C1 segment of cervical spinal cord (tissue), 14 donors: Measurements from ENCODE around the gene FN3K.

Source experiments
- DNase-seq, 14 donors: peaks; one replicate each; lab custom pipeline; 2025; lab: John Stamatoyannopoulos, UW

The FN3K gene

DNA sequence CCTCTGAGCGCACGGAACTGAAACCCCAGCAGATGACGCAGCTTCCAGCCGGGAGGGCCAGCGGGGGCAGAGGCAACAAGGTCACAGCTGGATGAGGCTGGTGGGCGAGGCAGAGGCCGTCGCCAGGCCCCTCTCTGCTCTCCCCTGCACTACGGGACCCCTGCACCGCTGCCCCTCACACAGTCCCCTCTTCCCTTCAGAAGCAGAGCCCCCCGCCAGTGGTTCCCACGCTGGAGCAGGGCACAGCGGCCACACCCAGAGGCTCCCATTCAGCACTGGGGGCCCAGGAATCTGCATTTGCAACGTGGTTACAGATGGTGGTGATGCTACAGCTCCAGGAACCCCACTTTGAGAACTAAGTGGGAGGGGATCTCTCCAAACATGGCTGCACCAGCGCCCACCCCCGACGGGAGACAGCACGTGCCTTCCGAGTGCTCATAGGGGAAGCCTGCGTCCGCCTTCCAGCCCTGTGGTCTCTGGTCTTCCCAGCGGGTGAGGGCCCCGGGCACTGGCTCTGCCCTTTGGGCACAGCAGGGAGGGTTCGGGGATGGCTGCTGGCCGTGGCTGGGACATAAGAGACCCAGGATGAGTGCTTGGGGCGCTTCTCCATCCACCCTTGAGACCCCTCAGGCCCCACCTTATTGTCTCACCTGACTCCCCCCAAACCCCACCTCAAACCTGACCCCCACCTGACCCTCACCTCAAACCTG lies 32.2 kb upstream of the FN3K start:
- DNase-seq, result no peak

DNA sequence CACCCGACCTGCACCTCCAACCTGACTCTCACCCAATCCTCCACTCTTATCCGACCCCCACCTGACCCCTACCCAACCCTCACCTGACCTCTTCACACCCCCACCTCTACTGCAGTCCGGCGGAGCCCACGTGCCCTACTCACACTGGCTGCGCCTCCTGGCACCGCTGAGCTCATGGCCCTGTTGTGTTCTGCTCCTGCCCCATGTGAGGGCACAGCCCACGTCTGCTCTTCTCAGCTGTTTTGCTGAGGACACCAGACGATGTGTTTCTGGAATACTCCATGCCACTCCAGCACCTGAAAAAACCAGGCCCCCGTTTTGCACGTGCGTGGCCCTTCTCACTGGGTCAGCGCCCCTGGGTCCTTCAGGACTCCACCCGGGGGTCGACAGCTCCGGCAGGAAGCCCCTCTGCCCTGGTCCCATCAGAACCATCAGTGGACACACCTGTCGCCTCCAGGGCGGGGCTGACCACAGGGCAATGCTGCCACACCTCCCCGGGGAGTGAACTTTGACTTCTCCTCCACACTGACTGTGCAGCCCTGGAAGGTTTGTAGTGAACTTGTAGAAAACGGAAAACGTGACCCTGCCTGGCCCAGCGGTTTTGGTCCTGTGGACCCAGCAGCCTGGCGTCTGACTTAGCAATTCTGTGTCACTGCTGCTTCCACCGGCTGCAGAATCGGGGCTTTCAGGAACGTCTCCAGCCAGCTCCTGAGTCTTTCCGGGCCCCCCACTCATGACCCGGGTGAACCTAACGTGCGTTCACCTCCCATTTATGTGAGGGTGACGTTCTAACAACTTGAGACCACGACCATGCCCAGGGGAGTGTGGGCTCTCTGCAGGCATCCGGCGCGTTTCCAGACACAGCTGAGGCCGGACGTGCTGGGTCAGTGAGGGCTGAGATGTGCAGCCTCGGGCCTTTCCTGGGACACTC lies 31.2 kb upstream of the FN3K start:
- DNase-seq, result no peak

DNA sequence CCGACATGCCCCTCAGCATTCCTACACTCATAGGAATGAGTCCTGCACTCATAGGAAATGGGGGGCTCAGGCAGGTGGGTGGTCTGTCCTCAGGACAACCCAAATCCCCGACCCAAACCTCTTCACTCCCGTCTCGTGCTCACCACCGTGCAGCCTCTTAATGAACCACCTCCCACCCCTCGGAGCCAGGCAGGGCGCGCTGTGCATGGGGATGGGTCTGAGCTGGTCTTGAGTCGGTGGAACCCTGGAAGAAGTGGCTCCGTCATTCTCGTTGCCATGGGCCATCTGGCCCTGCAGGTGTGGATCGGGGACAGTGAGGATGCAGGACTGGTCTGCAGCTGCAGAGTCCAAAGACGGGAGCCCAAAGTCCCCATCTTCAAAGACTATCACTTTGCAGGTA lies 30.5 kb upstream of the FN3K start:
- no peak for DNase-seq

GRCh38 chr17:82705756-82706155 lies 29.7 kb upstream of the FN3K start:
- no peak for DNase-seq

GRCh38 chr17:82709024-82709675 lies 26.3 kb upstream of the FN3K start:
- no peak for DNase-seq

DNA sequence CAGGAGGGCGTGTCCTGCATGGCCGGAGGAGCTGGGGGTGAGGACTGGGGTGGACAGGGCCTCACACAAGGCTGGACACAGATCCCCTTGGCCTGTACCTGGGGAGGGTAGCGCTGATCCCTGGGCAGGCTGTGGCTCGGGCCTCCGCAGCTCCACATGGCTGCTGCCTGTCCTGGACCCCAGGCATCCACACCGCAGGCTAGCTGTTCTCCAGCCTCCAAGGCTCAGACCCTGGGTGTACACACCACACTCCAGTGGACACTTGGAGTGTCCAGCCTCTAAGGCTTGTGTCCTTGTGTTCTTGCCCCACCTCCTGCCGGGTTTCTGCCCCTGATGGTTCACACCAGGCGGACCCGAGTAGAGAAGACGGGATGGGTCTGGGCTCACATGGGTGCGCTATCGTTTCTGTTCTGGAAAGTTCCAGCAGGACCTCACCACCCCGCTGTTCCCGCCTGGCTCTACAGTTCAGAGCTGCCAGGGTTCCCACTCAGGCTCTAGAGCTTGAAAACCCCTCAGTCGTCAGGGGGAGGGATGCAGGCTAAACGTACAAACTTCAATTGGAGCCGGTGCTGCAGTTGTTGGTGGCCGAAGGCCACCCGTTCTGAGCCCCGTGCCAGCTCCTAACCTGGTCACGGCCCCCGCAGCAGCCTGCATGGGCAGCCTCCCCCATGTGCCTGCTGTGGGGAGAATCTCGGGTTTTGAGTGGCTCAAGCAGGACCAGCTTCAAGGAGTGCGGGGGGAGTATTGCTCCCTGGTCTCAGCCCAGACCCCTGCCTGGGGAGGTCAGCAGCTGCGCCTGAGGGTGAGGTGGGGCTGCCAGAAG lies 25.5 kb upstream of the FN3K start:
- DNase-seq, result no peak

DNA sequence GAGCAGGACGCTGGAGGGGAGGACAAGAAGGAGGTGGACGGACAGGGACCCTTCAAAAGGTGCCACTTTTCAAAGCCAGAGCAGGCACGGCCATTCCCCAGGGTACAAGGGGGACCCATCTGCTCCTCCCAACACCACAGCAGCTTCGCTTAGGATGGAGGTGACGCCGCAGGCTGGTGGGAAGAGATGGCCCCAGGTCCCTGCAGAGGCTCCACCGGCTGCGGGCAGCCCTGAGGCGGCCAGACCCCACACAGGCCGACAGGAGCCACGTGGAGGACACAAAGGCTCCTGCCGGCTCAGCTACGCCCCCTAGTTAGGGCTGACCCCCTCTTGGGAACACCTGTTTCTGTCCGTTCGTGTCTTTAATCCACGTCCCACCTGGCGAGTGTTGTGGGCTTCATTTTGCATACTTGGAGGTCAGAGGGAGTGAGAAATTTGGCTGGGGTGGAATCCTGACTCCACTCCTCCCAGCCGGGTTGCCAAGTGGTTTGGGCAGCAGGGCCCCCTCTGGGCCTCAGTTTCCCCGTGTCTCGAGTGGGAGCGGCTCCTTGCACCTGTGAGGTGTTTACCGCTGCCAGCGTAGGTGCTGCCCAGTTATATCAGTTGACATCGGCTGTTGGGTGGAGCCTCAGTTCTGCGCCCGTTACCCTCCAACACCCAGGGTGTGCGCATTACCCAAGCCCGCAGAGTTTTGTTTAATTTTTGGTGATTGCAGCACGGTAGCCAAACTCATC lies 24.7 kb upstream of the FN3K start:
- DNase-seq, result no peak

DNA sequence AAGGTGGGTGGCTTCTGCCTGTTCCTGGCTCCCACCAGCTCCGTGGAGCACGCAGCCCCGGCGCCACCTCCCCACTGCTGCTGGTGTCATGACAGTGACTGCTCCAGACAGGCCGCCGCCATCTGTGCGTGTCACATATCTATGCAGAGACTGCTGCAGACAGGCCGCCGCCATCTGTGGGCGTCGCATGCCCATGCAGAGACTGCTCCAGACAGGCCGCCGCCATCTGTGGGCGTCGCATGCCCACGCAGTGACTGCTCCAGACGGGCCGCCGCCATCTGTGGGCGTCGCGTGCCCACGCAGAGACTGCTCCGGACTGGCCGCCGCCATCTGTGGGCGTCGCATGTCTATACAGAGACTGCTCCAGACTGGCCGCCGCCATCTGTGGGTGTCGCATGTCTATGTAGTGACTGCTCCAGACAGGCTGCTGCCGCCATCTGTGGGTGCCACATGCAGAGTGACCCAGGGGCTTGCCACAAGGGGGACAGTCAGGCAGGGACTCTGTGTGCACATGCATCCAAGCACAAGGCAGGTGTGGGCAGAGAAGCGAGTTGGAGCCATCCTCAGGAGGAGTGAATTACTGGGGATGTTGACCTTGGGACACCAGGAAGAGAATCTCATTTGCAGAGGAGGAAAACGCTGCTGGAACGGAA lies 22.2 kb upstream of the FN3K start:
- no peak for DNase-seq

DNA sequence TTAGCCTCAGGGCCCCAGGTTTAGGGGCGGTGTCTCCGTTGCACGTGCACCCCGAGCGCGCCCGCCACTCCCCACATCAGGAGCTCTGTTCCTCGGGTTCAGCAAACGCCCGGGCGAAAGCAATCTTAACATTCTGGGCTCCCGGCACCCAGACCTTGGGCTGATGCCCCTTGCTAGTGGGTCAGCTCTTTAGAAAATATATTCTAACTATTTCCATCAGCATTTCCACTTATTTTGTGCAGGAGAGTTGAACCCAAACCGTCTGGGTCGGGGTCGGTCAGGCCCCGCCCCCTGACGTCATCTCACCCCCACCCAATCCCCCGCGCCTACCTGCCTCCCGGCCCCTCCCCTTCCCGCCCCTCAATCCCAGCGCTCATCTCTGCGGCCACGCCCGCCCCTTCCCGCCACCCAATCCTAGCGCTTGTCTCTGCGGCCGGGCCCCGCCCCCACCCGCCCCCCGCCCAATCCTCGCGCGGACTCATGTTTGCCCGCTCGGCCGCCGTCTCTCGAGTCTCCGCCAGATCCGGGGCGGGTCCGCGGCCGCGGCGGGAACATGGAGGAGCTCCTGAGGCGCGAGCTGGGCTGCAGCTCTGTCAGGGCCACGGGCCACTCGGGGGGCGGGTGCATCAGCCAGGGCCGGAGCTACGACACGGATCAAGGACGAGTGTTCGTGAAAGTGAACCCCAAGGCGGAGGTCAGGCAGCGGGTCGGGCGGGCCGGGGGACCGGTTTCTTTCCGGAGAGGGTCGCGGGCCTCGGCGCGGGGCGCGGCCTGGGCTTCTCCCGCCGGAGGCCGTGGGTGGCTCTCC lies 19.0 kb upstream of the FN3K start, which contains the start of gene FN3KRP:
Gene FN3KRP (plus strand): TSS at position 504 of the 808 bp plus-strand sequence. CDS start 50 bp downstream, at position 554.
- peak; percentile 51 to 94 (median 90) for DNase-seq

GRCh38 chr17:82718986-82719685 lies 16.3 kb upstream of the FN3K start:
- no peak for DNase-seq

DNA sequence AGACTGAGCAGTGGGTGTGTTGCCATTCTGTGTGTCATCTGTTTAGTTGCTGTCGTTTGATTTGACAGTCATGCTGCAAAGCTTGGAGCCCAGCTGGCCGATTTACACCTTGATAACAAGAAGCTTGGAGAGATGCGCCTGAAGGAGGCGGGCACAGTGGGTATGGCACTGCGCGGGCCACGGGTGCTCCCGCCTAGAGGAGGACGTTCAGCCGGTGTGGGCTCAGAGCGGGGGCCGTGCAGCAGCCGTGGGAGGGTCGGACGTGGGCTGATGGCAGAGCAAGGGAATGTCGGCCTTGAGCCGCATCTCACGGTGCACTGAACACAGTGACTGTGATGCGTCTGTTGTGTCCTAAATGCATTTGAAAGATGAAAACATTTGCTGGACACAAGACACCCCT lies 15.2 kb upstream of the FN3K start:
- no peak for DNase-seq

DNA sequence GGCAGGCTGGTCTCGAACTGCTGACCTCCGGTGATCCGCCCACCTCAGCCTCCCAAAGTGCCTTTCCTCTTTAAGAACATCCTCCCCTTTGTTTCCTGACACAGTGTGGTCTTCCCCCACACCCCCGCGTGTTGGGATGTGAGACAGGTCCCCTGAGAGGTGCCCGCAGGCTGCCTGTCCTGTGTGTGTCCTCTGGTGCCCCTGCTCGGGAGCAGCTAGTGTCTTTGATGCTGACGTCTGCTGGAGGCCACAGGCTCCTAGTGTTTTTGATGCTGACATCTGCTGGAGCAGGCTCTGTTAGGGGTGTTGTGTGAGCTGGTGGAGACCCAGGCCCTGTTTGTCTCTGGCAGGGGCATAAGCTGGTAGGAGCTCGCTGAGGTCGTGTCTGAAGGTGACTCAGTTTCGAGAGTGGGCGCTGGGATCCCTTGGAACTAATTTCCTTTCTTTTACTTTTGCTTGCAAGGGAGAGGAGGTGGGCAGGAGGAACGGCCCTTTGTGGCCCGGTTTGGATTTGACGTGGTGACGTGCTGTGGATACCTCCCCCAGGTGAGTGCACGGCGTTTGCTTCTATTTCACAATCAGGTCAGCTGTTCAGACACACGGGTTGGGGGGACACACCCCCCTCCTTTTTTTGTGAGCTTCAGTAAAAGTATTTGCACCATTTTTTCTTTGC lies 12.9 kb upstream of the FN3K start:
- no peak for DNase-seq

- DNase-seq, result no peak
These were observed 12.1 kb upstream of the FN3K start for GRCh38 chr17:82723169-82723807.

DNA sequence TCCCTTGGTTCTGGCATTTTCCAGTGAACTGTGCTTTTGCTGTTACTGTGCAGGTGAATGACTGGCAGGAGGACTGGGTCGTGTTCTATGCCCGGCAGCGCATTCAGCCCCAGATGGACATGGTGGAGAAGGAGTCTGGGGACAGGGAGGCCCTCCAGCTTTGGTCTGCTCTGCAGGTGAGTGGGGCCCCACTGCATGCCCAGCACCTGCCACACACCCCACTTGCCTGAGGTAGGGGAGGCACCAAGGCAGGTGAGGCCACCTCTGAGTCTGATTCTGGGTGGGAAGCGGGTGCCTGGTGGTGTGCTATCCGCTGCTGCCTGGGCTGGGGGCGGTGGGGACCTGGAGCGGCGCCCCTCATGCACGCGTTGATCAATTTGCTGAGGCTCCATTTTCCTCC lies 9.0 kb upstream of the FN3K start:
- DNase-seq, result no peak

GRCh38 chr17:82729479-82730260 lies 5.7 kb upstream of the FN3K start:
- DNase-seq, result no peak

DNA sequence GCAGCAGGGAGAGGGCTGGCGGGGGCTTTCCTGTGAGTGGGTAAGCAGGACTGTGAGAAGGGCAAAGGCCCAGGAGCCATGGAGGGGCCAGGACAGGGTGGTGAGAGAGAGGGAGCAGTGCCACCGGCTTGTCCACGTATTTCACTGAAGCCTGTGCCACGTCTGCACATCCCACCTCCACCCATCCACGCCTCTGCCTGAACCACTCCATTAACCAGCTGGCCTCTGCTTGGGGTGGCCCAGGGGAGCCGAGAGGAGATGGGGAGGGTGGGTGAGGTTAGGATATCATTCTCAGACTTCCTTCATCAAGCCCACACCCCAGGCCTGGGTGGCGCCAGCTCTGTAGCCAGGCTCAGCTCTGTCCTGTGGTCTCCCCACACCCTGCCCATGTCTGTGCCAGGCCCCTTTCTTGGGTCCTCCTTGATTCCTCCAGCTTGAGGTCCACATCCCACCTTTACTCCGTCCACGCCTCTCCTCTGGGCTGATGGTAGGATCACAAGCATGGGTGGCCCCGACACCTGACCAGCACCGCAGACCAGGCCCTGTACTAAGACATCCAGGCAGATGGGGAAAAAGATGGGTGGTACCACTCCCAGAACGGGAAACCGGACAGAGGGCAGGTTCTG lies 3.2 kb upstream of the FN3K start:
- DNase-seq, result no peak
